Skin of body (tissue), 2 donors: Measurements from ENCODE around the gene PITPNC1. TPM values are rescaled to one million over a fixed set of nuclear protein-coding genes. Genes with fewer than 3 reads are reported as not detected.
"Not testable (repeated sequence)": the region's sequence is repeated elsewhere in the genome, so short reads cannot be mapped to it uniquely, and the experiment has no call there.

ENCODE experiments used
- DNase-seq: peaks from one replicate; lab custom pipeline; 2025; lab: John Stamatoyannopoulos, UW
- total RNA-seq: library from RNA; depleted of rRNA; stranded (reverse); fragments of >200 nt; gene quantifications from one replicate; pipeline ENCODE4 v1.2.3, GENCODE V29; 2014

PITPNC1 gene
- total RNA-seq, 1 donor from 2014 or later, result 9.3 TPM

DNA sequence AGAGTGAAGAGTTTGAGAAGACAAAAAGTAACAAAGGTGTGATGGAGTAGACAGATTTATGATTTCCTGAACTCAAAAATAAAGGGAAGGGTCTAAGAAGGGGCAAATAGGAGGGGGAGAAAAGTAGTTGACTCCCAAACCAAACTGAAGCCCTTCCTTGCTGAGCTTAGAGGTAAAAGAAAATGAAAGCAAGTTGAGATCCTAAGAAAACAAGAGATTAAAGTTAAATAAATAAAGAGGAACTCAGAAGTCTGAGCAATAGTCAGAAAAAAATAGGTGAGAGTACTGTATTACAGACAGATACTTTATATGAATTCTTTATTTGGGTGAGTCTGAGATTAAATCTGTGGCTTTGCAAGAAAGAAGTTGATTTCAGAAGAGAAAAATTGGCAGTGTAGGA, 7.4 kb upstream of the PITPNC1 start:
- no peak for DNase-seq

DNA sequence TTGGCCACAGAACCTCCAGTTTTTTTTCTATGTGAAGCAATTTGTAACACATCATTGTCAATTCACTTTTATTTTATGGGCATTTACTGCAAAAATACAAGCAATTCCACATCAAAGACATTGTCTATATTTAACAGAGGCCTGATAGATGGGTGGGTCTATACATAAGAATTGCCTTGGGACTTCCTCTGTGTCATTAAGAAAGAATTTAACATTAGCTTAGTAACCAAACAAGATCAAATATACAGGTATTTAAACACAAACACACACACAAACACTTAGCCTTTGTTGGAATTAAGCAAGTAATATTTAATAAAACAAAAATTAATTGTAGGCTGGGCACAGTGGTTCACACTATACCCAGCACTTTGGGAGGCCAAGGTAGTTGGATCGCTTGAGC, 4.3 kb upstream of the PITPNC1 start:
- no peak for DNase-seq

DNA sequence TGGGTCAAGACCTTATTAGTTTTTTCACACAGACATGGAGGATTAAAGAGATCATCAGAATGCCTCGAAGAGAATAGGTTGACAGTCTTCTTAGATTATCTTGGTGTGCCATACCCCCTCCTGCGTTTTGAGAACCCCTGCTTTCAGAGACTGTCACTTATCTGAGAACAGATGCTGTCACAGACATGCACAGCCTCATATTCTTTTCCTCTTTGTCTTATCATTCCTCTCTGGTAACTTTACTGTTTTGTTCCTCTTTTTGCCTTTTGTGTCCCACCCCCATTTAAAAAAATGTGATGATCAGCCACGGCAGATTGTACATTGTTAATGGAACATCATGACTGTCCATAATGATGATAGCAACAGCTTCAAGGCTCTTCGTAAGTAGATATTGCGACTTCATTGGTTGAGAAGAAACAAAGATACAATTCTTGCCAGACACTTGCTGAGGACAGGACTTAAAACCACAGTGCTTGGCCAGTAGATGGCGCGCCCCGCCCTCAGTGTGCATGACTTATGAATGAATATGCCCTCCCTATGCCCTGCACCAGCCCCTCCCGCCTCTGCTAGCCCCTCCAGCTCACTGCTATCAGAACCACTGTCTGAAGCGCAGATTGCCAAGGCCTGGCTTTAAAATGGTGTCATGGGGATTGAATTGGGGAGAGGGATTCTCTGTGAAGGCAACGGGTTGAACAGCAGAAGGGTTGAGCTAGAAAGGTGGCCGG, 2.6 kb upstream of the PITPNC1 start:
- DNase-seq, result peak; percentile 80

DNA sequence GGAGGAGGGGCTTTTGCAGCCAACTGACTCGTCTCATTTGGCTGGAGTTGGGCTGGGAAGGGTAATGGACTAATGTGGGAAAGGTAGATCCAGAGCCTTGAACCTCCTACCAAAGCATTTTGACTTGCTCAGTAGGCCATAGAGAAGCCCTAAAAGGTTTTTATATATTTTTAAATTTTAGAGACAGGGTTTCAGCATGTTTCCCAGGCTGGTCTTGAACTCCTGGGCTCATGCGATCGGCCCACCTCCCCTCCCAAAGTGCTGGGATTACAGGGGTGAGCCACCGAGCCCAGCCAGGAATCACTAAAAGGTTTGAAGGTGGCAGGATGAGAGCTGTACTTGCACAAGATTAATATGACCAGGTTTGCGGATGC, 2.0 kb upstream of the PITPNC1 start:
- DNase-seq, result no peak

DNA sequence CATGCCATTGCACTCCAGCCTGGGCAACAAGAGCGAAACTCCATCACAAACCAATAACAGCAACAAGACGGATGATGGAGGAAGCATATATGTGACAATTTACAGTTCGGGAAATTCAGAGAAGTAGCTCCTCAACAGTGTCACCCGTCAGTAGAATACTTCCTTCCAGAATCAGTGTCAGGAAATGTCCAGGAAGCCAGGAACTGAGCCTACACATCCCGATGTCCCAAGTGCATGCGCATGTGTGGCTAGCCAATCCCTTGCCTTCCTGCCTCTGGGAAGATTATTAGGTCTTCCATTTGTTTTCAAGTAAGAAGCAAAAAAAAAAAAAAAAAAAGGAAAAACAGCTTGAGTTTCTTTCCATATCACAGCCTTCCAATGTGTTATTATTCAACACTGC, 1.4 kb upstream of the PITPNC1 start:
- peak; percentile 31 for DNase-seq

DNA sequence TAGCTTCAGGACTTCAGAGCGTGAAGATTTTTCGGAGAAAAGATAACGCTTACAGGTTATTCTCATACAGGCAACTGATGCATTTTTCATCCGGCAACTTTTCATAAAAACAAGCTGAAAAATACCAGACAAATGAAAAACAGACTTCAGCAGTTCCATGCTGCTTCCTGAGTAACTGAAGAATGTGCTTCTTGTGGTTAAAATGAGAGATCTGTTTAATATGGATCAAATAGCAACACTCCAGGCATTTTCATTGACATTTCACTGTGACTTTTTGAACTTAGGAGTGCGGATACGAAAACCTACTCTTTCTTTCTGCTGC, 705 bp upstream of the PITPNC1 start:
- peak; percentile 87 for DNase-seq

DNA sequence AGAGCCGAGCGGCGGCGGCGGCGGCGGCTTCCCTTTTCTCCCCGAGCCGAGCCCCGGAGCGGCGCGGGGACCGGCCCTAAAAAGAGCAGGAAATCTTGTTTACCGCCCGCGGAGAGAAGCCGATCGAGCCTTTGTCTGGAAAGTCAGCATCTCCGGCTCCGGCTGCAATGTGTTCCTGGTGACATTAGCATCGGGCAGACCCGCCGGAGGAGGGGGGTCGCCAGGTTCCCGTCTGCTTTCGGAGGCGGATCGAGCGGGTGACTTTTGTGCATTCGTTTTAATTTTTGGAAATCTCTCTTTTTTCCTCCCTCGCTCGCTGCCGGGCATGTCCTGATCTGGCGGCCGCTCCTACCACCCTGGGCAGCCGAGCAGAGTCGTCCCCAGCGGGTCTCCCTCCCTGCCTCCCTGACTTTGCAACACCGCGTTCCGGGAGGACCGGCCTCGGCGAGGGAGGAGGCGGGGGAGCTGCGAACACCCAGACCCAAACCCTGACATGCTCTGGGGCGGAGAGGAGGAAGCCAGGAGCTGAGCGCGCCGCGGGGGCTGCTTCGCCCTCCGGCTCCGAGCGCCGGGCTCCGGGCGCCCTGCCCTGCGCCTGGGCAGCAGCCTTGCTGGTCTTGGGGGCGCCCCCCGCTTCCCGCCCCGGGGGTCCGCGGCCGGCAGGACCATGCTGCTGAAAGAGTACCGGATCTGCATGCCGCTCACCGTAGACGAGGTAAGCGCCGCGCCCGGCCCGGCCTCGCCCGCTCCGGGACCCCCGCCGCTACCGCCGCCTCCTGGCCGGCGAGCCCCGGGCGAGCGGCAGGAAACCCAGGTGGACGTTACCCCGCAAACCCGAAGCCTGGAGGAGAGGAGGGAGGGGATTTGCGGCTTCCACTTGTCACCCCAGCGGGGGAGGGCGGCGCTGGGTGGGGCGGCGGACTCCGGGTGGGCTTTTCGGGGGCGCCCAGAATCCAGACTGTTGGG, 690 bp downstream of the PITPNC1 start:
- DNase-seq, result peak; percentile 54

DNA sequence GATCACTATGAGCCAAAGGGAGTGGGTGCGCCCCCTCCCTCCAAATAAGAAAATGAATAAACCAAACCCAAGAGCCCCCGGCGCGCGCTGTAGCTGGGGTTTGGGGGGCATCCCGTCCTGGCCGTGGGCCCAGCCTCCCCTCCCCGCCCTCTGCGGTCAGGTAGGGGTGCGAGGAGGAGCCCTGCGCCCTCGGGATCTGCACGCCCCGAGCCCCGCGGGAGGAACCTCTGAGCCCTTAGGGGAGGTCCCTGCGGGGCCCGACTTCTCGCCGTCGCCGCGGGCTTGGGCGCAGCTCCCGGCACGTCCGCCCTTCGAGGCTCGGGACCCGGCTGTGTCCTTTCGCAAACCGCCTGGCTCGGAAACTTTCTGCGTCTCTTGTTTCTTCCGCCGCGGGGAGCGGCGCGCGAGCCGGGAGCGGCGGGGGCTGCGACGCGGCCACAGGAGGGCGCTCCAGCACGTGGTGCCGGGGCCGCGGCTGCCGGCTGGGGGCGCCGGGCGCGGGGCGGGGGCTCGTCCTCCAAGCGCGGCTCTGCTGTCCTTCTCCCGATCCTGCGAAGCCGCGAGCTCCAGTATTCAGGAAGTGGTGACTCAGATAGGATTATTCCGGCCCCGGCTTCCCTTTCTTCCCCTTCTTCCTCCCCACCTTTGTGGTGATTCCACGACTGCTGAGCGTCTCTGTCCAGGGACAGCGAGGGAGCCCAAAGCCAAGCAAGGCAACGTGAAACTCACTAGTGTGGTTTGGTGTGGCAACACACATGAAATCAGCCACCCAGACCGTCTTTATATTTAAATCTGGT, 1.6 kb downstream of the PITPNC1 start:
- DNase-seq, result peak; percentile 76

DNA sequence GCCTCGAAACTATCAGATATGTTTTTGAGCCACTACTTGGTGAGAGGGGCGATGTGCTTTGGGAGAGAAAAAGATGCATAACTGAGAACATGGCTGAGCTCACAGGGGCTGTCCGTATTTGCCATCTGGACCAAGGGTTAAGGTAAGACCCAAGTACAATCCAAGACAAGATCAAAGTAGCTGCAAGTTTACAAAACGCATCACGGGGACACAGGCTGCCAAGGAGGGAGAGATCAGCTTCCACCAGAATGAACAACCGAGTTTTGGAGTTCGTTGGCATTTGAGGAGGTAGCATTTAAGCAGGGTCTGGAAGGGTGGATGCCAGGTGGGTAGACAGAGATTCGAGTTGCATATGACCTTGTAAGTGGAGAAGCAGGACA, 2.2 kb downstream of the PITPNC1 start:
- no peak for DNase-seq

DNA sequence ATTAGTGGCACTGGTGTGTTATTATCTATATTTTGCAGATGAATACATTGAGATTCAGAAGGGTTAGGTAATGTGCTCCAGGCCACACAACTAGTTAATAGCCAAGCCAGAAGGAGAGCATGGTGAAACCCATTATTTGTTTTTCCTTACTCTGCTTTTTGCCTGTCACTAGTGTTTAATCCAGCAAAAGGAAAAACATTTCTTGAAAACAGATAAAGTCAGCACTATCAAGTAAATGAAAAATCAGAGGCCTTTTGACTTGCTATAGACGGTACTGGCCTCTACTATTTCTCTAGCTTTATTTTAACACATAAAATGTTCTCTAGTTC, 4.8 kb downstream of the PITPNC1 start:
- DNase-seq, result no peak

DNA sequence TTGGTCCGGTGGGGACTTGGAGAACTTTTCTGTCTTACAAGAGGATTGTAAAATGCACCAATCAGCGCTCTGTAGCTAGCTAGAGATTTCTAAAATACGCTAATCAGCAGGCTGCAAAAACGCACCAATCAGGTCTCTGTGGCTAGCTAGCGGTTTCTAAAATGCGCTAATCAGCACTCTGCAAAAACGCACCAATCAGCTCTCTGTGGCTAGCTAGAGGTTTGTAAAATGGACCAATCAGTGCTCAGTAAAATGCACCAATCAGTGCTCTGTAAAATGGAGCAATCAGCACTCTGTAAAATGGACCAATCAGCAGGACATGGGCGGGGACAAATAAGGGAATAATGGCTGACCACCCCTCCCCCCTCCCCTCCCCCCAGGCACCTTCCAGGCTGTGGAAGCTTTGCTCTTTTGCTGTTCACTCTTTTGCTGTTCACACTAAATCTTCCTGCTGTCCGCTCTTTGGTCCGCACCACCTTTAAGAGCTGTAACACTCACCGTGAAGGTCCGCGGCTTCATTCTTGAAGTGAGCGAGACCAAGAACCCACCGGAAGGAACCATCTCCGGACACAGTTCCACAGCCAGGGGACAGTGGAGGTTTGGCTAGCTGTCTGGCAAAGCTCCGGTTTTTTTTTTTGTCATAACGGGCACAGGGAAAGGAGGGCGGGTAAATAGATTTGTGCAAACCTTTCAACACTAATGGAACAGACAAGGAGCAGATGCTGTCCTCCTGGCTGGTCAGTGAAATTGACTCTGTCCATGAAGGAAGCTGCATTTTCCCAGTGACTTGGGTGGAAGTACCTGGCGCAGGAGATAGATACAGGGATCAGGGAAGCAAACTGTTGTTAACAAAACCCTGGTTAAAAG, 8.3 kb downstream of the PITPNC1 start:
- no peak for DNase-seq

DNA sequence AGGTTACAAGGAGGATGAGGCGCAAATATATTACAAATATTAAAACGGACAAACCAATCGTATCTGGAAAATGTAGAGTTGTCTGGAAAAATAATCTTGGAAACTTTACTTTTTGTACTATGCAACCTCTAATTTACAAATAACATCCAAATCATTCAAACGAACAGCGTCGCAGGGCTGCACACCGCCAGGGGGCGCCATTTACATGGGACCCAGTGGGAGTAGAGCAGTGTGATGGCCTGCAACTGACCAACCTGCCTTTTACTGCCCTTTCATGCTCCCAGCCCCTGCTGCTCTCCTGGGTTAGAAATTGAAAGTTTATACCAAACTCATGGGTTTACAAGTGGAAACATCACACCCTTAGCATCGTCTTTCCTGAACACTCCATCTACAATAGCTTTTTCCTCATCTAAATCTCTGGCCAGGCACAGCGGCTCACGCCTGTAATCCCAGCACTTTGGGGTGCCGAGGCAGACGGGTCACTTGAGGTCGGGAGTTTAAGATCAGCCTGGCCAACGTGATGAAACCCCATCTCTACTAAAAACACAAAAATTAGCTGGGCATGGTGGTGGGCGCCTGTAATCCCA, 10.0 kb downstream of the PITPNC1 start:
- no peak for DNase-seq

DNA sequence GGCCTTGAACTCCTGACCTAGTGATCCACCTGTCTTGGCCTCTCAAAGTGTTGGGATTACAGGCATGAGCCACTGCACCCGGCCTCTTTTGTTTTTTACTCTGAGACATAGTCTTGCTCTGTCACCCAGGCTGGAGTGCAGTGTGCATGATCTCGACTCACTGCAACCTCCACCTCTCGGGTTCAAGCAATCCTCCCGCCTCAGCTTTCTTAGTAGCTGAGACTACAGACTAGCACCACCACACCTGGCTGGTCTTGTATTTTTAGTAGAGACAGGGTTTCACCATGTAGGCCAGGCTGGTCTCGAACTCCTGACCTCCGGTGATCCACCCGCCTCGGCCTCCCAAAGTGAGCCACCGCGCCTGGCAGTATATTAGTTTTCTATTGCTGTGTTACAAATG, 11.5 kb downstream of the PITPNC1 start:
- DNase-seq, result not testable (repeated sequence)

DNA sequence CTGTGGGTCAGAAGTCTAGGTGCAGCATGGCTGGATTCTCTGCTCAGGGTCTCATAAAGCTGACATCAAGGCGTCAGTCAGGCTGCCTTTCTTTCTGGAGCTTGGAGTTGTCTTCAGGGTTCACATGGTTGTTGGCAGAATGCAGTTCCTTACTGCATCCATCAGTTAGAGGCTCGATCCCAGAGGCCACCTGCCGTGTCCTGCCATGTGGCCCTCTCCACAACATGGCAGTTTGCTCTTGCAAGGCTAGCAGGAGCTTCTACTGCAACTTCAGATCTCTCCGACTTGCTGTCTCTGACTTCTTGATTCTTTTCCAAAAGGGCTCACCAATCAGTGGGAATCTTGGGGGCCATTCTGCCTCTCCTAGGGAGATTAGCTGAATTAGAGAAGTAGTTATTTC, 11.9 kb downstream of the PITPNC1 start:
- DNase-seq, result no peak

DNA sequence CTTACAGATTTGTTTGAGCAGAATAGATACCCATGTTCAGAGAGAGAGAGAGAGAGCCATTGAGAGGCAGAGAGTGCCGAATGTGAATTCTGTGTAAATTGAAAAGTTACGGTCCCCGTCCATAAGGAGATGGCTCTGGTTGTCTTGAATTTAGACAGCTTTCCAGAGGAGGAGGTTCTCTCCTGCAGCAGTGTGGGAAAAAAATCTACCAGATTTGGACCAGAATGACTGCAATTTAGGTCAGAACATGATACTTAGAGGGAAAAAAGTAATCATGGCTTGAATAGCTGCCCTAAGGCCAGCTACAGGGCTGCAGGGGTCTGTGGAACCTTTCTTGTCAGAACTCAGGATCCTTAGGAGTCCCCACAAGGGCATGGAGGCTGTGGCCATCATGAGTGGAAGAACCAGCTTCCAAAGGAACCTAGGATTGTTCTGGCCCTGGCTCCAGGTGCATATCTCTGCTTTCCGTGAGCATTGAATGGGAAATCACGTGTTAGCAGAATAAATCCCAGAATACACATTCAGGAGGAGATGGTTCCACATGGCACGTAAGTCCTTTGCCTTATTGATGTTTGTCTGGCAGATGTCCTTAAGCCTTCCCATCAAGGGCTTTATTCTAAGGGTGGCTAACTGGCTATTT, 13.0 kb downstream of the PITPNC1 start:
- DNase-seq, result no peak

DNA sequence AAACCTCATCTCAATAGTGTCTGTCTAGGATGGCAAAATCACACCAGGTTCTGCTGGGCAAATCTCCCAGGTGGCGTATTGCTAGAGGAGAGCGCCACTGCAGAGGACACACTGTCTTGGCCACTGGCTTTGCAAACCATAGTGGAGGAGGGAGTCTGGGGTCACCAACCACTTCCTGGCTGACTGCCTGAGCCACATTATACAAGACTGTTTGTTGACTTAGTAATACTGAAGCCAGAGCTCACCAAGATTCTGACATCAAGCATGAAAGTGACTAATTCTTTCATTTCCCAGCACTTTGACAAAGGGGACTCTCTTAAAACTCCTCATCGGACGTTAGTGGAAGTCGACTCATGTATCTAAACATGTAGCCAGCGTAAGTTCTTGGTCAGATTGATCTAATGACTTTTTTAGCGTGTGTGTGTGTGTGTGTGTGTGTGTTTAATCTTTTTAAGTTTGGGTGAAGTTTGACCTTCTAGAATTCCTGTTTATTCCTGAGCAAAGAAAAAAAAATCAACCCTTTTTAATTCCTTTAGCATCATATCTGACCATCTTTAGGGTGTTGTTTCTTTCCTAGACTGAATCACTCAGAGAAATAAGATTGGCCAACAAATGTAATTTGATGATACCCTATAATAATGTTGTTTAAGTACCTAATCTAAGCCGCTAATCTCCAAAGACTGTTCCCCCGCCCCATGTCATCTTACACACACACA, 13.7 kb downstream of the PITPNC1 start:
- DNase-seq, result no peak

DNA sequence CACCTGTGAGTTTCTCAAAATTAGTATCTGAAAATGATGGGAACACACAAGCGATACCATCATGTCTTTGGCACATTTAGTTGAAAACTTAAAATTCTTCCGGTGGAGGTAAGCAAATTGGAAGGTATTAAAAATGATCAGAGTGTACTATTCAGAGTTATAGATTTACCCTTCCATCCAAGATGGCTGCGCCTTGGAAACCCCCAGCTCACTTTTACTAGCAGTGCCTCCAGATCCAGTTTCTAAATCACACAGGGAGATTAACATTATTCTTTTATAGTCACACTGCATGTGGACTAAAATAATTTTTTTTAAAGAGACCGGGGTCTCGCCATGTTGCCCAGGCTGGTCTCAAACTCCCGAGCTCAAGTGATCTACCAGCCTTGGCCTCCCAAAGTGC, 15.0 kb downstream of the PITPNC1 start:
- no peak for DNase-seq

DNA sequence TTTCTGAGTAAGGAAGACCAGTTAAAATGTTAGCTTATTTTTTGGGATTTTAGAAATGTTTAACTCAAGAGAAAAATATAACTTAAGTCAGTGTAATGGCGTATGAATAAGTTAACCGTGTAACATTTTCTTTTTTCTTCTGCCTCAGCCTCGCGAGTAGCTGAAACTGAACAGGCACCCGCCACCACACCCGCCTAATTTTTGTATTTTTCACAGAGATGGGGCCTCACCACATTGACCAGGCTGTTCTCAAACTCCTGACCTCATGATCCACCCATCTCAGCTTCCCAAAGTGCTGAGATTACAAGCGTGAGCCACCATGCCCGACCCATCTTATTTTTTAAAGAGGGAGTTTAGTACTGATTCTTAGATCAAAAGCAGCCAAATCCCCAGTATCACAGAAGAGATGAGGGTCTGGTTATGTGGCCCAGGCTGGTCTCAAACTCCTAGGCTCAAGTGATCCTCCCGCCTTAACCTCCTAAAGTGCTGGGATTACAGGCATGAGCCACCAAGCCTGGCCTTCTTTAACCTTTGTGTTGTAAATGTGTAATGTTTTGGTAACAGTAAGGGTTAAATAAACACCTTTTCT, 16.8 kb downstream of the PITPNC1 start:
- DNase-seq, result no peak

DNA sequence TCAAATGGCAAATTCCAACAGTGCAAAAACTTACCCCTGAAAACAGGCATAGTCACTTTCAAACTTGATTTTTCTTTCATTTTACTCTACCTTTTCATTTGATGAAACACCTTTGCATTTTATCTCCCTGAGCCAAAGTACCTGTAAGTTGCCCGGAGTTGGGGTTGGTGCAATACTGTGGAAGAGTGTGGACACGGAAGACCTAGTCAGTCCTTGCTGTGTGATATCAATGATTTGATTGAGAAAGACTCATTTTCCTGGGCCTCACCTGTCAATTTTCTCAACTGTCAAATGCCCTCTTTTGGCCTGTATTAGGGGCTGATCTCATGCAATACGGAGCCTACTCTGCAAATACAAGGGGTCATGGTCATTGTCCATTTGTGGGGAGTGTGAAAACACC, 22.6 kb downstream of the PITPNC1 start:
- DNase-seq, result no peak
